Measurements from ENCODE around the gene RXYLT1. TPM values are rescaled to one million over a fixed set of nuclear protein-coding genes. Genes with fewer than 3 reads are reported as not detected.

The RXYLT1 gene
- polyA plus RNA-seq, 1 experiment = 18.2 TPM

GRCh38 chr12:63804746-63805145 is 25.0 kb downstream of the RXYLT1 start:
- ChIA-PET POLR2A (no interaction called here), CTCF (interaction anchor here (1.0 kb wide), 1 partner anchor 385 kb away, joined by 4 read pairs; no protein-coding TSS in a partner anchor)
- Histone ChIP-seq H3K9me3 (ENCODE audit: control insufficient read depth, insufficient read depth, low read length) (no peaks in the 10 kb centered on the region), H3K27me3 (ENCODE audit: control insufficient read depth, insufficient read depth, low read length) (no peaks in the 10 kb centered on the region), H3K27ac (ENCODE audit: low read depth, low read length) (no peak overlapping the region), H3K4me3 (ENCODE audit: low read depth, low read length) (no peak overlapping the region)
- DNase-seq (ENCODE audit: low read depth, low spot score) = no peak
- TF ChIP-seq, protein P1, sequence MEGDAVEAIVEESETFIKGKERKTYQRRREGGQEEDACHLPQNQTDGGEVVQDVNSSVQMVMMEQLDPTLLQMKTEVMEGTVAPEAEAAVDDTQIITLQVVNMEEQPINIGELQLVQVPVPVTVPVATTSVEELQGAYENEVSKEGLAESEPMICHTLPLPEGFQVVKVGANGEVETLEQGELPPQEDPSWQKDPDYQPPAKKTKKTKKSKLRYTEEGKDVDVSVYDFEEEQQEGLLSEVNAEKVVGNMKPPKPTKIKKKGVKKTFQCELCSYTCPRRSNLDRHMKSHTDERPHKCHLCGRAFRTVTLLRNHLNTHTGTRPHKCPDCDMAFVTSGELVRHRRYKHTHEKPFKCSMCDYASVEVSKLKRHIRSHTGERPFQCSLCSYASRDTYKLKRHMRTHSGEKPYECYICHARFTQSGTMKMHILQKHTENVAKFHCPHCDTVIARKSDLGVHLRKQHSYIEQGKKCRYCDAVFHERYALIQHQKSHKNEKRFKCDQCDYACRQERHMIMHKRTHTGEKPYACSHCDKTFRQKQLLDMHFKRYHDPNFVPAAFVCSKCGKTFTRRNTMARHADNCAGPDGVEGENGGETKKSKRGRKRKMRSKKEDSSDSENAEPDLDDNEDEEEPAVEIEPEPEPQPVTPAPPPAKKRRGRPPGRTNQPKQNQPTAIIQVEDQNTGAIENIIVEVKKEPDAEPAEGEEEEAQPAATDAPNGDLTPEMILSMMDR (IDR thresholded peaks at IDR 0.05; ENCODE audit: low read depth, low read length) = no peak

DNA sequence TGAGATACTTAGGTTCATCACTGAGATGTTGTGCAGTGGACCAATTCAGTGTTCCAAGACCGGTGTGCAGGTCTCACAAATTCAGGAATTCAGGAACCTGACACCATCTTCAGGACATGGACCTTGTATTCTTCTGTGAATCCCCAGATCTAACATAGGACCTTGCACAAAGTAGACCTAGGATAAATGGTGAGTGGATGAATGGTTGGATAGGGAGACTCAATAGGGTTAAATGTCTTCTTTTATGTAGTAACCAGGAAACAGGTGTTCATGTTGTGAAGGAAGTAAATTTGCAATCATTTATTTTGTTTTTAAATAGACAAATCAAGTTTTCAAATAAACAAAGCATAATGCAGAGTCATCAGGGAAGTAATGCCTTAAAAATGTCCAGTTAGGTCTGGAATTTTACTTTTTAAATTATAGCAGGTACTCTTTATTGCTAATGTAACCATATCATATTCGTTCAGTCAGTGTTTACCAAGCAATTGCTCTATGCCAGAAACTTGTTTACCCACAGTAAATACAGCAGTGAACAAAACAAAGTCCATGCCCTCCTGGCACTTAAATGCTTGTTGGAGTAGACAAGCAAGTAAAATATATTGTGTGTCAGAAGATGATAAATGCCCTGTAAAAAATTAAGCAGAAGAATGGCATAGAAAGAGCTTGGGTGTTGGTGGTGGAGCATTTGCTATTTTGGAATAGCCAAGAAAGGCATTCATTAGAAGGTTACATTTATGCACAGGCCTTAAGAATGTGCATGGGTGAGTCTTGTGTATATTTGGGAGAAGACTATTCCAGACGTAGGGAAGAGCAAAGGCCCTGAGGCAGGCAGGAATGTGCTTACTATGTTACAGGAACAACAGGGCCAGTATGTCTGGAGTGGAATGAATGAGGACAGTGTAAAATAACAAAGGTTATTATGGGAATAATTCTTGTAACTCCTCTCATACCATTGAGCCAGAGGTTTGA is 26.3 kb downstream of the RXYLT1 start:
- ChIA-PET POLR2A (no interaction called here), CTCF (no interaction called here)
- no peaks in the 10 kb centered on the region for H3K9me3 ChIP-seq (ENCODE audit: control insufficient read depth, insufficient read depth, low read length)
- H3K27ac ChIP-seq (ENCODE audit: low read depth, low read length) = no peak overlapping the region
- H3K27me3 ChIP-seq (ENCODE audit: control insufficient read depth, insufficient read depth, low read length) = no peaks in the 10 kb centered on the region
- no peak overlapping the region for H3K4me3 ChIP-seq (ENCODE audit: low read depth, low read length)
- no peak for DNase-seq (ENCODE audit: low read depth, low spot score)
- TF ChIP-seq, protein P1 (IDR thresholded peaks at IDR 0.05; ENCODE audit: low read depth, low read length) = no peak

DNA sequence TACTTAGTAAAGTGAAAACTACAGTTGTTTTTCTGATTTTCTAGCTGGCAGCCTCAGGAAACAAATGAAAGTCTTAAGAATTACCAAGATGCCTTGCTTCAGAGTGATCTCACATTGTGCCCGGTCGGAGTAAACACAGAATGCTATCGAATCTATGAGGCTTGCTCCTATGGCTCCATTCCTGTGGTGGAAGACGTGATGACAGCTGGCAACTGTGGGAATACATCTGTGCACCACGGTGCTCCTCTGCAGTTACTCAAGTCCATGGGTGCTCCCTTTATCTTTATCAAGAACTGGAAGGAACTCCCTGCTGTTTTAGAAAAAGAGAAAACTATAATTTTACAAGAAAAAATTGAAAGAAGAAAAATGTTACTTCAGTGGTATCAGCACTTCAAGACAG is 28.9 kb downstream of the RXYLT1 start:
- ChIA-PET CTCF (interaction anchor here (0.7 to 1.2 kb wide), 3 partner anchors 10 to 23 kb away, joined by 3 read pairs; no protein-coding TSS in a partner anchor), POLR2A (no interaction called here)
- H3K4me3 ChIP-seq (ENCODE audit: low read depth, low read length) = no peak overlapping the region
- H3K27ac ChIP-seq (ENCODE audit: low read depth, low read length) = no peak overlapping the region
- no peaks in the 10 kb centered on the region for H3K27me3 ChIP-seq (ENCODE audit: control insufficient read depth, insufficient read depth, low read length)
- no peaks in the 10 kb centered on the region for H3K9me3 ChIP-seq (ENCODE audit: control insufficient read depth, insufficient read depth, low read length)
- DNase-seq (ENCODE audit: low read depth, low spot score) = no peak
- TF ChIP-seq, protein P1 (IDR thresholded peaks at IDR 0.05; ENCODE audit: low read depth, low read length) = no peak

- ChIA-PET CTCF (interaction anchor here (1.2 kb wide), 1 partner anchor 17 kb away, joined by 3 read pairs; no protein-coding TSS in a partner anchor), POLR2A (no interaction called here)
- Histone ChIP-seq H3K9me3 (ENCODE audit: control insufficient read depth, insufficient read depth, low read length) (no peaks in the 10 kb centered on the region), H3K4me3 (ENCODE audit: low read depth, low read length) (no peak overlapping the region), H3K27ac (ENCODE audit: low read depth, low read length) (no peak overlapping the region), H3K27me3 (ENCODE audit: control insufficient read depth, insufficient read depth, low read length) (no peaks in the 10 kb centered on the region)
- DNase-seq (ENCODE audit: low read depth, low spot score) = no peak
- TF ChIP-seq, protein P1 (IDR thresholded peaks at IDR 0.05; ENCODE audit: low read depth, low read length) = no peak
Observed at GRCh38 chr12:63809566-63809965, 29.9 kb downstream of the RXYLT1 start.

- H3K27me3 ChIP-seq (ENCODE audit: control insufficient read depth, insufficient read depth, low read length) = no peaks in the 10 kb centered on the region
- no peak overlapping the region for H3K27ac ChIP-seq (ENCODE audit: low read depth, low read length)
- ChIA-PET CTCF (interaction anchor here (0.7 kb wide), 1 partner anchor 9 kb away, joined by 3 read pairs; no protein-coding TSS in a partner anchor), POLR2A (no interaction called here)
- H3K9me3 ChIP-seq (ENCODE audit: control insufficient read depth, insufficient read depth, low read length) = no peaks in the 10 kb centered on the region
- H3K4me3 ChIP-seq (ENCODE audit: low read depth, low read length) = no peak overlapping the region
- TF ChIP-seq, protein P1 (IDR thresholded peaks at IDR 0.05; ENCODE audit: low read depth, low read length) = no peak
- DNase-seq (ENCODE audit: low read depth, low spot score) = no peak
Observed at GRCh38 chr12:63811334-63811733, 31.6 kb downstream of the RXYLT1 start.
